Stimulated activated CD4-positive, alpha-beta T cell treated with anti-CD3 and anti-CD28 coated beads, Interleukin-15, amount 100 ng/mL, for 1 hour (primary cell): ENCODE results near the gene TTC8.

ENCODE experiments used
- DNase-seq, 2 donors: peaks; one replicate each; pipeline ENCODE4 v3.0.0-alpha.2; 2020; ENCODE audit warnings: low read depth in 1 of 2, low spot score in 1 of 2

TTC8 gene

GRCh38 chr14:88864198-88864597, 39.7 kb downstream of the TTC8 start:
- DNase-seq = no peak

- no peak for DNase-seq
These were observed 41.9 kb downstream of the TTC8 start for GRCh38 chr14:88866305-88866704.

GRCh38 chr14:88868558-88869159, 44.2 kb downstream of the TTC8 start:
- DNase-seq = no peak

GRCh38 chr14:88870777-88871176, 46.3 kb downstream of the TTC8 start:
- no peak for DNase-seq

- no peak for DNase-seq
These were observed 47.0 kb downstream of the TTC8 start for GRCh38 chr14:88871429-88871828.

- no peak for DNase-seq
These were observed 48.5 kb downstream of the TTC8 start for GRCh38 chr14:88872976-88873375.

GRCh38 chr14:88877192-88877591, 52.7 kb downstream of the TTC8 start:
- DNase-seq = no peak

GRCh38 chr14:88879022-88879421, 54.6 kb downstream of the TTC8 start:
- DNase-seq = no peak

GRCh38 chr14:88882236-88882635, 57.8 kb downstream of the TTC8 start:
- DNase-seq = no peak

- DNase-seq = no peak
These were observed 70.7 kb downstream of the TTC8 start for GRCh38 chr14:88895116-88895515.

- DNase-seq = no peak
These were observed 76.7 kb downstream of the TTC8 start for GRCh38 chr14:88901189-88901588.

GRCh38 chr14:88901991-88902390, 77.5 kb downstream of the TTC8 start:
- no peak for DNase-seq

GRCh38 chr14:88902850-88903249, 78.4 kb downstream of the TTC8 start:
- DNase-seq = no peak

GRCh38 chr14:88904206-88904647, 79.8 kb downstream of the TTC8 start:
- DNase-seq = no peak

GRCh38 chr14:88904864-88905263, 80.4 kb downstream of the TTC8 start:
- DNase-seq = no peak

- DNase-seq = no peak
These were observed 83.8 kb downstream of the TTC8 start for GRCh38 chr14:88908216-88908615.

GRCh38 chr14:88910386-88910785, 85.9 kb downstream of the TTC8 start:
- no peak for DNase-seq

- no peak for DNase-seq
These were observed 87.4 kb downstream of the TTC8 start for GRCh38 chr14:88911809-88912208.

GRCh38 chr14:88914956-88915355, 90.5 kb downstream of the TTC8 start:
- no peak for DNase-seq

- DNase-seq = no peak
These were observed 95.1 kb downstream of the TTC8 start for GRCh38 chr14:88919502-88919901.
